Body of pancreas (tissue), 4 donors: ENCODE measurements around the gene ENTHD1.

Experiments
- POLR2A ChIP-seq, 3 donors: fragments of 450-650 bp; IDR thresholded peaks; one replicate each; pipeline ENCODE4 v1.6.1; 2016; ENCODE audit warnings: antibody characterized with exemption in 3 of 3, mild to moderate bottlenecking in 2 of 3
- TF ChIP-seq, protein P1 (sequence below), 7 experiments: fragments of 450-650 bp in 4 of 7; fragments of 200-600 bp in 3 of 7; sonication (generic) in 3 of 7; IDR thresholded peaks; one replicate each; pipeline ENCODE4 v1.5.1; 2016 to 2019; ENCODE audit warnings: antibody characterized with exemption in 7 of 7

DNA sequence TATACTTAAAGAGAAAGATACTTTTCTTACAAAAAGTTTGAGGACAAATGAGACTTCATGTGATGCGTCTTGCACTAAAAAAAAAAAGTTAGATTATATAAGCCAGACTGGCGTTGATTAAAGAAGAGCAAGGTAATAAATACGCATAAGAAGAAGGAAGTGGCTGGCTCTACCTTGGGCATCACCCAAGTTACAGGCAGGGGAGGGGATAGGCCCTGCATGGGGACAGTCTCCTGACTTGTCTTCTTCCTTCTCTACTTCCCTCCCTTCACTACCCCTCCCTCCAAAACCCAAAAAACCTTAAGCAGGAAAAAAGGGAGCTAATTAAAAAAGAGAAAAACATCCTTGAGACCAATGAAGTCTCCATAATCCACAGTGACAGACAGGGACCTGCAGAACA is 44.3 kb upstream of the ENTHD1 start:
- TF ChIP-seq, protein P1, sequence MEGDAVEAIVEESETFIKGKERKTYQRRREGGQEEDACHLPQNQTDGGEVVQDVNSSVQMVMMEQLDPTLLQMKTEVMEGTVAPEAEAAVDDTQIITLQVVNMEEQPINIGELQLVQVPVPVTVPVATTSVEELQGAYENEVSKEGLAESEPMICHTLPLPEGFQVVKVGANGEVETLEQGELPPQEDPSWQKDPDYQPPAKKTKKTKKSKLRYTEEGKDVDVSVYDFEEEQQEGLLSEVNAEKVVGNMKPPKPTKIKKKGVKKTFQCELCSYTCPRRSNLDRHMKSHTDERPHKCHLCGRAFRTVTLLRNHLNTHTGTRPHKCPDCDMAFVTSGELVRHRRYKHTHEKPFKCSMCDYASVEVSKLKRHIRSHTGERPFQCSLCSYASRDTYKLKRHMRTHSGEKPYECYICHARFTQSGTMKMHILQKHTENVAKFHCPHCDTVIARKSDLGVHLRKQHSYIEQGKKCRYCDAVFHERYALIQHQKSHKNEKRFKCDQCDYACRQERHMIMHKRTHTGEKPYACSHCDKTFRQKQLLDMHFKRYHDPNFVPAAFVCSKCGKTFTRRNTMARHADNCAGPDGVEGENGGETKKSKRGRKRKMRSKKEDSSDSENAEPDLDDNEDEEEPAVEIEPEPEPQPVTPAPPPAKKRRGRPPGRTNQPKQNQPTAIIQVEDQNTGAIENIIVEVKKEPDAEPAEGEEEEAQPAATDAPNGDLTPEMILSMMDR (IDR thresholded peaks at IDR 0.05), result no peak
- no peak for TF ChIP-seq POLR2A (IDR thresholded peaks at IDR 0.05)
